ENCODE results near the gene NRP1.

The NRP1 gene

GRCh38 chr10:33174674-33175434 lies 159.6 kb downstream of the NRP1 start:
- no peak for DNase-seq

- DNase-seq = no peak
Observed at GRCh38 chr10:33165911-33166310, 168.6 kb downstream of the NRP1 start.

GRCh38 chr10:33164060-33164709 lies 170.3 kb downstream of the NRP1 start:
- DNase-seq = no peak

GRCh38 chr10:33162248-33162575 lies 172.3 kb downstream of the NRP1 start:
- no peak for DNase-seq

- no peak for DNase-seq
Observed at GRCh38 chr10:33161550-33162247, 172.8 kb downstream of the NRP1 start.

- no peak for DNase-seq
Observed at GRCh38 chr10:33160151-33160550, 174.3 kb downstream of the NRP1 start.

- no peak for DNase-seq
Observed at GRCh38 chr10:33157103-33157502, 177.4 kb downstream of the NRP1 start.

GRCh38 chr10:33155720-33156638 lies 178.5 kb downstream of the NRP1 start:
- DNase-seq = no peak

GRCh38 chr10:33154590-33154989 lies 179.9 kb downstream of the NRP1 start:
- DNase-seq = no peak

- DNase-seq = no peak
Observed at GRCh38 chr10:33153968-33154327, 180.5 kb downstream of the NRP1 start.

GRCh38 chr10:33153251-33153967 lies 181.1 kb downstream of the NRP1 start:
- DNase-seq = no peak

- DNase-seq = no peak
Observed at GRCh38 chr10:33152750-33153149, 181.7 kb downstream of the NRP1 start.

- no peak for DNase-seq
Observed at GRCh38 chr10:33152146-33152545, 182.3 kb downstream of the NRP1 start.

GRCh38 chr10:33151344-33151864 lies 183.1 kb downstream of the NRP1 start:
- no peak for DNase-seq

GRCh38 chr10:33150889-33151288 lies 183.6 kb downstream of the NRP1 start:
- no peak for DNase-seq

- no peak for DNase-seq
Observed at GRCh38 chr10:33150146-33150545, 184.3 kb downstream of the NRP1 start.

- DNase-seq = no peak
Observed at GRCh38 chr10:33147013-33147310, 187.5 kb downstream of the NRP1 start.

- no peak for DNase-seq
Observed at GRCh38 chr10:33146189-33147012, 188.1 kb downstream of the NRP1 start.

- no peak for DNase-seq
Observed at GRCh38 chr10:33145451-33146188, 188.8 kb downstream of the NRP1 start.

- DNase-seq = no peak
Observed at GRCh38 chr10:33143160-33143728, 191.2 kb downstream of the NRP1 start.
